KOPT-K1 (cell line): ENCODE data around the gene COG4.

Source experiments
- H3K27ac ChIP-seq: fragments of 200-600 bp; sonication (generic); 2 replicates; pipeline ENCODE4 v1.5.1; 2016; ENCODE audit warnings: antibody characterized with exemption, mild to moderate bottlenecking, low read depth, low read length; ENCODE audit not compliant: poor library complexity, severe bottlenecking
- H3K36me3 ChIP-seq: fragments of 200-600 bp; sonication (generic); 2 replicates; pipeline ENCODE4 v1.5.1; 2017; ENCODE audit warnings: antibody characterized with exemption, mild to moderate bottlenecking, low read length, moderate library complexity; ENCODE audit not compliant: insufficient read depth
- H3K9me3 ChIP-seq: fragments of 200-600 bp; sonication (generic); 2 replicates; pipeline ENCODE4 v1.5.1; 2017; ENCODE audit warnings: antibody characterized with exemption, low read length, mild to moderate bottlenecking; ENCODE audit not compliant: insufficient read depth, poor library complexity, severe bottlenecking

The COG4 gene

GRCh38 chr16:70476272-70477020, 46.9 kb downstream of the COG4 start:
- Histone ChIP-seq H3K9me3 (no peaks in the 10 kb centered on the region), H3K27ac (no peak overlapping the region), H3K36me3 (peaks cover 29% of the 10 kb centered on the region)

GRCh38 chr16:70475054-70475871, 48.1 kb downstream of the COG4 start:
- Histone ChIP-seq H3K9me3 (no peaks in the 10 kb centered on the region), H3K27ac (no peak overlapping the region), H3K36me3 (peaks cover 18% of the 10 kb centered on the region)

GRCh38 chr16:70474320-70475053, 48.9 kb downstream of the COG4 start:
- no peak overlapping the region for H3K27ac ChIP-seq
- no peaks in the 10 kb centered on the region for H3K9me3 ChIP-seq
- H3K36me3 ChIP-seq: peaks cover 10% of the 10 kb centered on the region

- H3K9me3 ChIP-seq: no peaks in the 10 kb centered on the region
- H3K36me3 ChIP-seq: peaks cover 2% of the 10 kb centered on the region; the same call in 1 of the 2 replicates
- no peak overlapping the region for H3K27ac ChIP-seq
Observed at GRCh38 chr16:70473446-70474319, 49.7 kb downstream of the COG4 start.

- Histone ChIP-seq H3K36me3 (no peaks in the 10 kb centered on the region; the same call in 1 of the 2 replicates), H3K9me3 (no peaks in the 10 kb centered on the region), H3K27ac (no peak overlapping the region)
Observed at GRCh38 chr16:70472786-70473433, 50.4 kb downstream of the COG4 start.

- Histone ChIP-seq H3K27ac (no peak overlapping the region), H3K9me3 (no peaks in the 10 kb centered on the region)
Observed at GRCh38 chr16:70470927-70471341, 52.4 kb downstream of the COG4 start.

GRCh38 chr16:70470141-70470926, 53.0 kb downstream of the COG4 start:
- Histone ChIP-seq H3K9me3 (no peaks in the 10 kb centered on the region), H3K36me3 (no peaks in the 10 kb centered on the region; the same call in 1 of the 2 replicates), H3K27ac (no peak overlapping the region)

More at GRCh38 chr16:70470927-70471341, 52.4 kb downstream of the COG4 start:
- H3K36me3 ChIP-seq: no peaks in the 10 kb centered on the region; the same call in 1 of the 2 replicates

GRCh38 chr16:70468776-70469525, 54.4 kb downstream of the COG4 start:
- H3K27ac ChIP-seq: no peak overlapping the region
- peaks cover 1% of the 10 kb centered on the region; the same call in 1 of the 2 replicates for H3K36me3 ChIP-seq
- H3K9me3 ChIP-seq: no peaks in the 10 kb centered on the region

GRCh38 chr16:70467608-70468007, 55.7 kb downstream of the COG4 start:
- no peak overlapping the region for H3K27ac ChIP-seq
- peaks cover 6% of the 10 kb centered on the region; the same call in 1 of the 2 replicates for H3K36me3 ChIP-seq

GRCh38 chr16:70467113-70467512, 56.2 kb downstream of the COG4 start:
- H3K9me3 ChIP-seq: no peaks in the 10 kb centered on the region
- H3K27ac ChIP-seq: no peak overlapping the region
- peaks cover 6% of the 10 kb centered on the region; the same call in 1 of the 2 replicates for H3K36me3 ChIP-seq

More at GRCh38 chr16:70467608-70468007, 55.7 kb downstream of the COG4 start:
- H3K9me3 ChIP-seq: no peaks in the 10 kb centered on the region

- H3K36me3 ChIP-seq: peaks cover 6% of the 10 kb centered on the region; the same call in 1 of the 2 replicates
- H3K27ac ChIP-seq: no peak overlapping the region
- no peaks in the 10 kb centered on the region for H3K9me3 ChIP-seq
Observed at GRCh38 chr16:70466805-70467076, 56.6 kb downstream of the COG4 start.

- H3K27ac ChIP-seq: no peak overlapping the region
- H3K36me3 ChIP-seq: peaks cover 6% of the 10 kb centered on the region; the same call in 1 of the 2 replicates
Observed at GRCh38 chr16:70465999-70466804, 57.2 kb downstream of the COG4 start.

More at GRCh38 chr16:70465999-70466804, 57.2 kb downstream of the COG4 start:
- no peaks in the 10 kb centered on the region for H3K9me3 ChIP-seq
